T-cell (primary cell): Measurements from ENCODE around the gene OSBPL6. TPM values are rescaled to one million over a fixed set of nuclear protein-coding genes. Genes with fewer than 3 reads are reported as not detected.

Experiments used
- ATAC-seq, 4 experiments: fragments of 200-7000 bp in 3 of 4; fragments of 150-1000 bp in 1 of 4; cut with Tn5 transposase; replicated peaks in 1 of 4; 1 replicate in 3 of 4; 2 replicates in 1 of 4; pipeline ENCODE4 v1.10.0; 2021; ENCODE audit warnings: moderate library complexity in 3 of 4, mild to moderate bottlenecking in 2 of 4, moderate number of reproducible peaks in 1 of 4
- CTCF ChIA-PET, 2 donors: fragments of 300-600 bp; sonication (Branson Sonifier 250); formaldehyde crosslinking; loops; one replicate each; lab custom pipeline; 2022; ENCODE audit warnings: antibody characterized with exemption in 2 of 2; lab: Charles Lee
- POLR2A ChIA-PET, 2 donors: fragments of 300-600 bp; sonication (Branson Sonifier 250); formaldehyde crosslinking; loops; one replicate each; lab custom pipeline; 2022; ENCODE audit warnings: antibody characterized with exemption in 2 of 2; lab: Charles Lee
- DNase-seq, 35 experiments: peaks; one replicate each; pipeline versions ENCODE4 v3.0.0 to v3.0.0-alpha.2; 2013 to 2023
- H3K27ac ChIP-seq: one replicate; pipeline ENCODE4 v1.5.1; 2013; ENCODE audit warnings: low read length
- H3K27me3 ChIP-seq, 2 experiments: replicated peaks in 1 of 2; 1 replicate in 1 of 2; 2 replicates in 1 of 2; pipeline versions ENCODE4 v1.6.1 to v1.7.0; 2013; ENCODE audit warnings: low read length in 1 of 2, mixed read lengths in 1 of 2; ENCODE audit not compliant: control insufficient read depth in 2 of 2, insufficient read depth in 2 of 2; ENCODE audit errors: extremely low read depth in 1 of 2
- H3K36me3 ChIP-seq, 2 donors: 1 replicate in 1 of 2; 2 replicates in 1 of 2; pipeline versions ENCODE4 v1.6.1 to v1.7.0; 2013; ENCODE audit warnings: low read length in 1 of 2; ENCODE audit not compliant: control insufficient read depth in 2 of 2, insufficient read depth in 1 of 2; ENCODE audit errors: extremely low read depth in 1 of 2
- H3K4me1 ChIP-seq, 2 experiments: 1 replicate in 1 of 2; 2 replicates in 1 of 2; pipeline versions ENCODE4 v1.6.1 to v1.7.0; 2013; ENCODE audit warnings: low read length in 2 of 2, mixed read lengths in 1 of 2; ENCODE audit not compliant: insufficient read depth in 2 of 2, control insufficient read depth in 1 of 2; ENCODE audit errors: extremely low read depth in 1 of 2
- H3K4me3 ChIP-seq, 2 donors: 1 replicate in 1 of 2; 2 replicates in 1 of 2; pipeline versions ENCODE4 v1.5.1 to v1.7.0; 2013; ENCODE audit warnings: mild to moderate bottlenecking in 2 of 2, low read length in 1 of 2, moderate library complexity in 1 of 2; ENCODE audit not compliant: control insufficient read depth in 1 of 2; ENCODE audit errors: extremely low read depth in 1 of 2
- H3K9me3 ChIP-seq: 2 replicates; pipeline ENCODE4 v1.7.0; 2013
- H3K27ac Mint-ChIP-seq, 2 donors: one replicate each; pipeline ENCODE4 v1.8.0; 2020 to 2021; ENCODE audit warnings: mild to moderate bottlenecking in 2 of 2, mixed read lengths in 2 of 2
- H3K27me3 Mint-ChIP-seq, 2 donors: one replicate each; pipeline ENCODE4 v1.8.0; 2021 to 2022; ENCODE audit warnings: mixed read lengths in 2 of 2
- H3K36me3 Mint-ChIP-seq: one replicate; pipeline ENCODE4 v1.8.0; 2021; ENCODE audit warnings: mixed read lengths
- H3K4me1 Mint-ChIP-seq, 3 donors: one replicate each; pipeline ENCODE4 v1.8.0; 2020 to 2022; ENCODE audit warnings: mixed read lengths in 3 of 3, mild to moderate bottlenecking in 1 of 3
- H3K4me3 Mint-ChIP-seq, 3 donors: one replicate each; pipeline ENCODE4 v1.8.0; 2020 to 2022; ENCODE audit warnings: mild to moderate bottlenecking in 3 of 3, mixed read lengths in 3 of 3, moderate library complexity in 3 of 3
- H3K9me3 Mint-ChIP-seq, 3 donors: one replicate each; pipeline ENCODE4 v1.8.0; 2020 to 2022; ENCODE audit warnings: mixed read lengths in 3 of 3
- WGBS: methylation state at CpG from one replicate; pipeline ENCODE4 v1.1.5; 2013; ENCODE audit warnings: missing lambda C conversion rate; ENCODE audit not compliant: insufficient coverage; 5-methylcytosine and 5-hydroxymethylcytosine counted together
- total RNA-seq, 35 experiments: library from RNA in 6 of 35; stranded (reverse) in 6 of 35; fragments of 120-200 nt in 1 of 35; gene quantifications; one replicate each; pipeline versions ENCODE4 v1.2.1 to v1.2.4 and lab custom pipeline; 2013 to 2026

OSBPL6 gene
- total RNA-seq, 5 donors from 2014 or later (not counting 1 experiment from before 2014, with no cell fraction given): 0.08 to 0.41 (median 0.26) TPM

- H3K4me3 ChIP-seq: no peak overlapping the region
- WGBS: no CpG with 5 or more reads among the region's 7 CpGs
- Mint-ChIP-seq H3K4me3 (no peak overlapping the region), H3K36me3 (no peaks in the 10 kb centered on the region), H3K9me3 (peaks cover 5 to 20% (median 15%) of the 10 kb centered on the region in 3 donors), H3K27me3 (peaks cover 2 to 16% of the 10 kb centered on the region in 2 donors), H3K4me1 (no peaks in the 10 kb centered on the region), H3K27ac (no peak overlapping the region)
- H3K27ac ChIP-seq: no peak overlapping the region
- CTCF ChIA-PET: no interaction called here
- no peaks in the 10 kb centered on the region for H3K4me1 ChIP-seq
- H3K27me3 ChIP-seq: no peaks in the 10 kb centered on the region
- no peaks in the 10 kb centered on the region for H3K9me3 ChIP-seq
- H3K36me3 ChIP-seq: no peaks in the 10 kb centered on the region
- POLR2A ChIA-PET: interaction anchor here in 1 of 2 donors (0.5 kb wide), 1 partner anchor 8 kb away, joined by 3 read pairs; no protein-coding TSS in a partner anchor
- DNase-seq: no peak
- ATAC-seq: no peak
Measured at GRCh38 chr2:178359192-178359912, 165.0 kb downstream of the OSBPL6 start.

- DNase-seq (no peak), ATAC-seq (no peak)
- POLR2A ChIA-PET: no interaction called here
Measured at GRCh38 chr2:178361588-178361987, 167.3 kb downstream of the OSBPL6 start.

GRCh38 chr2:178363252-178363651 is 168.9 kb downstream of the OSBPL6 start:
- H3K27me3 Mint-ChIP-seq: peaks cover 4 to 8% of the 10 kb centered on the region in 2 donors
- DNase-seq (no peak), ATAC-seq (no peak)
- H3K9me3 Mint-ChIP-seq: peaks cover 0 to 2% (median 0%) of the 10 kb centered on the region in 3 donors
- Histone ChIP-seq H3K27me3 (peaks cover 0 to 4% of the 10 kb centered on the region in 2 experiments), H3K27ac (no peak overlapping the region), H3K9me3 (no peaks in the 10 kb centered on the region), H3K4me1 (no peaks in the 10 kb centered on the region), H3K4me3 (no peak overlapping the region), H3K36me3 (no peaks in the 10 kb centered on the region)
- H3K36me3 Mint-ChIP-seq: no peaks in the 10 kb centered on the region
- no peak overlapping the region for H3K27ac Mint-ChIP-seq
- no peak overlapping the region for H3K4me3 Mint-ChIP-seq
- 81% methylated on average over 3 of the region's 7 CpGs for WGBS
- POLR2A ChIA-PET: no interaction called here
- H3K4me1 Mint-ChIP-seq: no peaks in the 10 kb centered on the region
- CTCF ChIA-PET: interaction anchor here in 1 of 2 donors (0.9 kb wide), 1 partner anchor 34 kb away, joined by 3 read pairs; no protein-coding TSS in a partner anchor

More at GRCh38 chr2:178361588-178361987, 167.3 kb downstream of the OSBPL6 start:
- no peaks in the 10 kb centered on the region for H3K4me1 Mint-ChIP-seq
- CTCF ChIA-PET: no interaction called here
- Histone ChIP-seq H3K4me3 (no peak overlapping the region), H3K4me1 (no peaks in the 10 kb centered on the region), H3K27me3 (peaks cover 0 to 4% of the 10 kb centered on the region in 2 experiments), H3K27ac (no peak overlapping the region), H3K36me3 (no peaks in the 10 kb centered on the region), H3K9me3 (no peaks in the 10 kb centered on the region)
- no peaks in the 10 kb centered on the region for H3K36me3 Mint-ChIP-seq
- H3K9me3 Mint-ChIP-seq: peaks cover 2 to 8% (median 7%) of the 10 kb centered on the region in 3 donors
- 92% methylated on average over 4 of the region's 4 CpGs for WGBS
- peaks cover 6 to 8% of the 10 kb centered on the region in 2 donors for H3K27me3 Mint-ChIP-seq
- H3K27ac Mint-ChIP-seq: no peak overlapping the region
- H3K4me3 Mint-ChIP-seq: no peak overlapping the region

DNA sequence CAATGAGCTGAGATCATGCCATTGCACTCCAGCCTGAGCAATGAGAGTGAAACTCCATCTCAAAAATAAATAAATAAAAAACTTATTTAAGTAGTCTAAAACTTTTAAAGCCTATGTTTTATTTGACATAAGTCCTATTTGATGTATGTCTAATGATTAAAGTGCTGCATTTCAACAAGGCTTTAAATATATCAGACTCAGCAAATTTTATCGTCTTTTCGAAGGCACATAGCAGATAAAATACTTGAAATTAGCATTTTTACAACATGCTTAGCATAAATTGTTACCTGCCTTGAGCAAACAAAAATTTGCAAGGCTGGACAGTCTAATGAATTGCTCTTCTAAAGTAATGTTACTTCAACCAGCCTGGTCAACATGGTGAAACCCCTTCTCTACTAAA is 170.8 kb downstream of the OSBPL6 start:
- no peaks in the 10 kb centered on the region for H3K9me3 ChIP-seq
- no peak overlapping the region for H3K4me3 ChIP-seq
- H3K4me1 Mint-ChIP-seq: no peaks in the 10 kb centered on the region
- H3K27ac Mint-ChIP-seq: no peak overlapping the region
- no peaks in the 10 kb centered on the region for H3K9me3 Mint-ChIP-seq
- no peak overlapping the region for H3K4me3 Mint-ChIP-seq
- H3K36me3 Mint-ChIP-seq: no peaks in the 10 kb centered on the region
- ATAC-seq (no peak), DNase-seq (no peak)
- no peak overlapping the region for H3K27ac ChIP-seq
- no peaks in the 10 kb centered on the region for H3K36me3 ChIP-seq
- peaks cover 0 to 4% of the 10 kb centered on the region in 2 experiments for H3K27me3 ChIP-seq
- no CpG with 5 or more reads among the region's 2 CpGs for WGBS
- ChIA-PET POLR2A (no interaction called here), CTCF (no interaction called here)
- peaks cover 4 to 8% of the 10 kb centered on the region in 2 donors for H3K27me3 Mint-ChIP-seq
- H3K4me1 ChIP-seq: no peaks in the 10 kb centered on the region

GRCh38 chr2:178366412-178366811 is 172.1 kb downstream of the OSBPL6 start:
- CTCF ChIA-PET: no interaction called here
- H3K36me3 ChIP-seq: no peaks in the 10 kb centered on the region
- no peak for DNase-seq
- no peak overlapping the region for H3K4me3 ChIP-seq
- no peaks in the 10 kb centered on the region for H3K4me1 ChIP-seq
- no peak for ATAC-seq
- H3K27ac ChIP-seq: no peak overlapping the region
- peaks cover 4 to 8% of the 10 kb centered on the region in 2 donors for H3K27me3 Mint-ChIP-seq
- H3K36me3 Mint-ChIP-seq: no peaks in the 10 kb centered on the region
- H3K27ac Mint-ChIP-seq: no peak overlapping the region
- no peaks in the 10 kb centered on the region for H3K4me1 Mint-ChIP-seq
- no CpG with 5 or more reads among the region's 4 CpGs for WGBS
- H3K9me3 Mint-ChIP-seq: no peaks in the 10 kb centered on the region
- H3K4me3 Mint-ChIP-seq: no peak overlapping the region
- H3K27me3 ChIP-seq: peaks cover 0 to 4% of the 10 kb centered on the region in 2 experiments
- POLR2A ChIA-PET: no interaction called here
- no peaks in the 10 kb centered on the region for H3K9me3 ChIP-seq

- no peaks in the 10 kb centered on the region for H3K4me1 Mint-ChIP-seq
- H3K9me3 Mint-ChIP-seq: no peaks in the 10 kb centered on the region
- no peaks in the 10 kb centered on the region for H3K36me3 ChIP-seq
- H3K27ac Mint-ChIP-seq: no peak overlapping the region
- H3K27me3 ChIP-seq: peaks cover 0 to 4% of the 10 kb centered on the region in 2 experiments
- H3K27ac ChIP-seq: no peak overlapping the region
- peaks cover 4 to 8% of the 10 kb centered on the region in 2 donors for H3K27me3 Mint-ChIP-seq
- no peaks in the 10 kb centered on the region for H3K4me1 ChIP-seq
- ATAC-seq (no peak), DNase-seq (no peak)
- 93% methylated on average over 1 of the region's 1 CpG for WGBS
- POLR2A ChIA-PET: no interaction called here
- H3K4me3 ChIP-seq: no peak overlapping the region
- no peaks in the 10 kb centered on the region for H3K9me3 ChIP-seq
- CTCF ChIA-PET: no interaction called here
- no peaks in the 10 kb centered on the region for H3K36me3 Mint-ChIP-seq
- H3K4me3 Mint-ChIP-seq: no peak overlapping the region
Measured at GRCh38 chr2:178367344-178367743, 173.0 kb downstream of the OSBPL6 start.
